H9 (cell line): ENCODE results near the gene CCDC68. TPM values are rescaled to one million over a fixed set of nuclear protein-coding genes. Genes with fewer than 3 reads are reported as not detected.

ENCODE experiments used
- DNase-seq: peaks from one replicate; pipeline ENCODE4 v3.0.0-alpha.2; 2017
- H2AFZ ChIP-seq: one replicate; pipeline ENCODE4 v1.6.1; 2013; ENCODE audit warnings: mild to moderate bottlenecking, low read length, control low read depth, moderate library complexity
- H2AK5ac ChIP-seq: 2 replicates; pipeline ENCODE4 v1.6.1; 2013; ENCODE audit warnings: low read length, control low read depth, mixed read lengths; ENCODE audit not compliant: insufficient read length
- H2BK120ac ChIP-seq: one replicate; pipeline ENCODE4 v1.6.1; 2013; ENCODE audit warnings: low read depth, mild to moderate bottlenecking, low read length, control low read depth, inconsistent platforms; ENCODE audit not compliant: poor library complexity, severe bottlenecking
- H2BK12ac ChIP-seq: 2 replicates; pipeline ENCODE4 v1.6.1; 2013; ENCODE audit warnings: low read length, control low read depth, mixed read lengths, low read depth; ENCODE audit not compliant: insufficient read length
- H2BK15ac ChIP-seq: 2 replicates; pipeline ENCODE4 v1.6.1; 2013; ENCODE audit warnings: low read depth, low read length, control low read depth
- H2BK20ac ChIP-seq: one replicate; pipeline ENCODE4 v1.6.1; 2013; ENCODE audit warnings: low read depth, mild to moderate bottlenecking, low read length, control low read depth, inconsistent platforms; ENCODE audit not compliant: poor library complexity, severe bottlenecking
- H2BK5ac ChIP-seq: 2 replicates; pipeline ENCODE4 v1.6.1; 2013; ENCODE audit warnings: low read length, control low read depth, mixed read lengths; ENCODE audit not compliant: insufficient read length
- H3K14ac ChIP-seq: 2 replicates; pipeline ENCODE4 v1.6.1; 2013; ENCODE audit warnings: low read length, control low read depth; ENCODE audit not compliant: insufficient read depth
- H3K18ac ChIP-seq: 2 replicates; pipeline ENCODE4 v1.6.1; 2013; ENCODE audit warnings: low read depth, mild to moderate bottlenecking, mixed read lengths, low read length, control low read depth; ENCODE audit not compliant: insufficient read length
- H3K23ac ChIP-seq: 2 replicates; pipeline ENCODE4 v1.6.1; 2013; ENCODE audit warnings: low read length, control low read depth, mixed read lengths, low read depth; ENCODE audit not compliant: insufficient read length
- H3K23me2 ChIP-seq: 2 replicates; pipeline ENCODE4 v1.6.1; 2013; ENCODE audit warnings: low read depth, mild to moderate bottlenecking, mixed read lengths, low read length, control low read depth; ENCODE audit not compliant: insufficient read length, poor library complexity, severe bottlenecking
- H3K27ac ChIP-seq: 2 replicates; pipeline ENCODE4 v1.5.1; 2013; ENCODE audit warnings: low read length, control low read depth, mixed read lengths, low read depth; ENCODE audit not compliant: insufficient read length
- H3K27me3 ChIP-seq: 2 replicates; pipeline ENCODE4 v1.6.1; 2013; ENCODE audit warnings: low read length, control low read depth, inconsistent platforms; ENCODE audit not compliant: insufficient read depth
- H3K4ac ChIP-seq: 2 replicates; pipeline ENCODE4 v1.6.1; 2013; ENCODE audit warnings: low read depth, mild to moderate bottlenecking, control low read depth, inconsistent platforms, low read length, moderate library complexity
- H3K4me1 ChIP-seq: 2 replicates; pipeline ENCODE4 v1.6.1; 2013; ENCODE audit warnings: low read length, control low read depth, inconsistent platforms; ENCODE audit not compliant: insufficient read depth
- H3K4me2 ChIP-seq: 2 replicates; pipeline ENCODE4 v1.6.1; 2013; ENCODE audit warnings: low read length, control low read depth, mixed read lengths; ENCODE audit not compliant: insufficient read length, insufficient read depth
- H3K56ac ChIP-seq: 2 replicates; pipeline ENCODE4 v1.6.1; 2013; ENCODE audit warnings: low read depth, mild to moderate bottlenecking, mixed read lengths, low read length, control low read depth; ENCODE audit not compliant: insufficient read length
- H3K79me1 ChIP-seq: 2 replicates; pipeline ENCODE4 v1.6.1; 2013; ENCODE audit warnings: low read depth, mild to moderate bottlenecking, moderate library complexity, low read length, control low read depth, inconsistent platforms; ENCODE audit not compliant: insufficient read depth, poor library complexity, severe bottlenecking
- H3K79me2 ChIP-seq: 2 replicates; pipeline ENCODE4 v1.6.1; 2013; ENCODE audit warnings: low read length, control low read depth, inconsistent platforms; ENCODE audit not compliant: insufficient read depth
- H3K9ac ChIP-seq: 2 replicates; pipeline ENCODE4 v1.6.1; 2013; ENCODE audit warnings: low read length, control low read depth, mixed read lengths; ENCODE audit not compliant: insufficient read length; ENCODE audit errors: extremely low read depth
- H3K9me3 ChIP-seq: one replicate; pipeline ENCODE4 v1.6.1; 2013; ENCODE audit warnings: low read depth, low read length, inconsistent platforms; ENCODE audit not compliant: control insufficient read depth
- H3T11ph ChIP-seq: one replicate; pipeline ENCODE4 v1.6.1; 2013; ENCODE audit warnings: mild to moderate bottlenecking, low read length, control low read depth, inconsistent platforms
- H4K20me1 ChIP-seq: one replicate; pipeline ENCODE4 v1.6.1; 2013; ENCODE audit not compliant: control insufficient read depth, insufficient read length, insufficient read depth
- H4K5ac ChIP-seq: 2 replicates; pipeline ENCODE4 v1.6.1; 2013; ENCODE audit warnings: low read depth, mild to moderate bottlenecking, mixed read lengths, low read length, control low read depth; ENCODE audit not compliant: insufficient read length
- H4K8ac ChIP-seq: replicated peaks from 2 replicates; pipeline ENCODE4 v1.6.1; 2013; ENCODE audit warnings: low read length, control low read depth, mixed read lengths, low read depth; ENCODE audit not compliant: insufficient read length
- H4K91ac ChIP-seq: 2 replicates; pipeline ENCODE4 v1.6.1; 2013; ENCODE audit warnings: low read depth, mild to moderate bottlenecking, moderate library complexity, mixed read lengths, low read length, control low read depth; ENCODE audit not compliant: insufficient read length
- H3K27ac Mint-ChIP-seq, 3 experiments: 2 replicates in 2 of 3; 3 replicates in 1 of 3; pipeline ENCODE4 v1.8.0; 2020 to 2021; ENCODE audit warnings: mixed read lengths in 3 of 3, mild to moderate bottlenecking in 1 of 3, moderate library complexity in 1 of 3
- H3K27me3 Mint-ChIP-seq: 2 replicates; pipeline ENCODE4 v1.8.0; 2021; ENCODE audit warnings: low read depth, mild to moderate bottlenecking, moderate library complexity, mixed read lengths
- H3K36me3 Mint-ChIP-seq, 3 experiments: 2 replicates in 2 of 3; 3 replicates in 1 of 3; pipeline ENCODE4 v1.8.0; 2020 to 2021; ENCODE audit warnings: low read depth in 3 of 3, mixed read lengths in 3 of 3; ENCODE audit not compliant: insufficient read depth in 1 of 3
- H3K4me1 Mint-ChIP-seq, 2 experiments: 2 replicates each; pipeline ENCODE4 v1.8.0; 2020; ENCODE audit warnings: mixed read lengths in 2 of 2
- H3K4me3 Mint-ChIP-seq, 2 experiments: 2 replicates in 1 of 2; 3 replicates in 1 of 2; pipeline ENCODE4 v1.8.0; 2020 to 2021; ENCODE audit warnings: mild to moderate bottlenecking in 2 of 2, mixed read lengths in 2 of 2, moderate library complexity in 1 of 2
- H3K9me3 Mint-ChIP-seq, 2 experiments: 2 replicates in 1 of 2; 3 replicates in 1 of 2; pipeline ENCODE4 v1.8.0; 2020; ENCODE audit warnings: mild to moderate bottlenecking in 2 of 2, mixed read lengths in 2 of 2, moderate library complexity in 1 of 2
- CTCF ChIP-seq: fragments of 200-600 bp; sonication (generic); conservative IDR thresholded peaks from 3 replicates; pipeline ENCODE4 v1.8.0; 2021; ENCODE audit warnings: antibody characterized with exemption, mild to moderate bottlenecking
- WGBS: extraction: QIAGEN DNeasy Blood & Tissue Kit; methylation state at CpG from one replicate; pipeline ENCODE4 v1.1.7; 2013; ENCODE audit warnings: missing lambda C conversion rate, low lambda C conversion rate, mixed read lengths; ENCODE audit not compliant: insufficient read length; ENCODE audit errors: extremely low coverage; 5-methylcytosine and 5-hydroxymethylcytosine counted together
- total RNA-seq: library from RNA; stranded (reverse); gene quantifications from 2 replicates; pipeline ENCODE4 v1.2.1, GENCODE V29; 2021

Gene CCDC68
- total RNA-seq, 1 experiment from 2014 or later: not detected

GRCh38 chr18:54946149-54946581 lies 13.1 kb downstream of the CCDC68 start:
- H3K27ac ChIP-seq: no peak overlapping the region
- no peaks in the 10 kb centered on the region for H3K23me2 ChIP-seq
- no peak overlapping the region for H2BK5ac ChIP-seq
- Mint-ChIP-seq H3K36me3 (no peaks in the 10 kb centered on the region), H3K27ac (no peak overlapping the region), H3K4me1 (peaks cover 0 to 3% of the 10 kb centered on the region in 2 experiments; a peak in 1 of 4 replicates), H3K9me3 (no peaks in the 10 kb centered on the region), H3K4me3 (no peak overlapping the region), H3K27me3 (no peaks in the 10 kb centered on the region)
- no peak overlapping the region for H4K8ac ChIP-seq
- H2AFZ ChIP-seq: no peak overlapping the region
- H2BK12ac ChIP-seq: no peak overlapping the region
- WGBS: no CpG with 5 or more reads among the region's 7 CpGs
- H2BK120ac ChIP-seq: no peak overlapping the region
- no peak overlapping the region for H2AK5ac ChIP-seq
- no peak overlapping the region for H3K23ac ChIP-seq
- no peak for TF ChIP-seq CTCF
- H3K9me3 ChIP-seq: no peaks in the 10 kb centered on the region
- H3K14ac ChIP-seq: no peak overlapping the region
- DNase-seq: no peak
- no peak overlapping the region for H4K91ac ChIP-seq
- H3K56ac ChIP-seq: no peak overlapping the region
- no peaks in the 10 kb centered on the region for H4K20me1 ChIP-seq
- H3K18ac ChIP-seq: no peak overlapping the region
- H3K4me1 ChIP-seq: no peaks in the 10 kb centered on the region
- H2BK20ac ChIP-seq: no peak overlapping the region
- no peak overlapping the region for H3T11ph ChIP-seq
- H3K27me3 ChIP-seq: no peaks in the 10 kb centered on the region
- no peaks in the 10 kb centered on the region for H3K79me2 ChIP-seq
- no peak overlapping the region for H4K5ac ChIP-seq
- no peak overlapping the region for H2BK15ac ChIP-seq
- no peak overlapping the region for H3K4ac ChIP-seq
- H3K4me2 ChIP-seq: no peak overlapping the region
- H3K79me1 ChIP-seq: no peaks in the 10 kb centered on the region
- no peak overlapping the region for H3K9ac ChIP-seq
